ENCODE results near the gene KLHL40. TPM values are rescaled to one million over a fixed set of nuclear protein-coding genes. Genes with fewer than 3 reads are reported as not detected.

KLHL40 gene
- total and polyA plus RNA-seq, 2 donors (not counting 3 experiments of a cell fraction or from before 2014, with no cell fraction given) = not detected

DNA sequence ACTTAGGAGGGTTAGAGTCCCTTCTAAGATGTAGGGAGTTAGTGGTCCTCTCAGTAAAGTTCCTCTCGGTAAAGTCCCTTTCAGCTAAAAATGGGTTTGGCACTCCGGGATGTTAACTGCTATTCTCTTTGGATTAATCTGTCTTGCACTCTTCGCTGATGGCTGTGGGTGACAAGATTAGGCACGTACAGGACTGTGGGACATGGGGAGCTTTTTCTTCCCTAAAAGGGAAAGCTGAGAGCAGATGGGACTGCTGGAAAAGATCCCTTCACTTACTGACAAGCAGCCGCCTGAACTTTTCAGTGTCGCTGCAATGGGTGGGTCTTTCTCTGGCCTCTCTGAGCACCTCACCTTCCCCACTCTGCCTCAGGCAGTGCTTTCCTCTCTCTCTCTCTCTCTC lies 33.7 kb downstream of the KLHL40 start:
- no peak for TF ChIP-seq EZH2 (IDR thresholded peaks at IDR 0.05; ENCODE audit: borderline replicate concordance, low read depth, low read length, severe bottlenecking)
- CTCF ChIA-PET = no interaction called here

DNA sequence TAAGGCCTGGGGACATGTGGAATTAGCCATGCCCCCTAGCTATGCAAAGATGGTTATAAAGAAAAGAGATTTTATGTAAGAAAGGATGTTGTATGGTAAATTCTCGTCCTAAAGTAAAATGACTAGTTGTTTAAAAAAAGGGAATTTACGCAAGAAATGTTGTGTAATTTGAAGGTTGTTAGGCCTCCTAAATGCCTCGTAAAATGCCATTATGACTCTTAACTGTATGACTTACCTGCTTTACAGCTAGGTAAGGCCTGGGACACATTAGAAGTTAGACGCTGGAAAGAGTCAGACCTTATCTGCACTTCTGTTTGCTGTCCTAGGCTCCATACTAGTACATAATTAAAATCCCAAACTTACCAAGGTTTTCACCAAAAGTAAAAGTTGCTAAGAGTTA lies 34.8 kb downstream of the KLHL40 start:
- no peaks in the 10 kb centered on the region for H3K36me3 ChIP-seq (ENCODE audit: control insufficient read depth in 2 of 2, extremely low read depth in 1 of 2, insufficient read depth in 2 of 2, low read length in 2 of 2)
- no peaks in the 10 kb centered on the region for H3K4me1 ChIP-seq (ENCODE audit: control insufficient read depth, extremely low read depth, insufficient read depth, low read length)
- H3K4me3 ChIP-seq (replicated peaks in 1 of 3; ENCODE audit: insufficient read depth in 1 of 3, low read depth in 1 of 3, low read length in 3 of 3) = no peak overlapping the region
- no peak overlapping the region for H3K27ac ChIP-seq (ENCODE audit: insufficient read depth, low read depth, low read length)
- H4K20me1 ChIP-seq (replicated peaks; ENCODE audit: control insufficient read depth, extremely low read depth, insufficient read depth, low read length) = no peaks in the 10 kb centered on the region
- ChIA-PET POLR2A (no interaction called here), CTCF (interaction anchor here (0.6 kb wide), 1 partner anchor 24 kb away, joined by 3 read pairs; no protein-coding TSS in a partner anchor)
- dilution Hi-C loops (cut with MboI; ENCODE audit: extremely low pct_ligation_motif_present, low sequenced_read_pairs) (no loop called here), intact Hi-C loops (cut with micrococcal nuclease) (no loop called here)
- H3K27me3 ChIP-seq (ENCODE audit: control insufficient read depth in 2 of 2, insufficient read depth in 2 of 2, low read length in 2 of 2) = peaks cover 3 to 17% of the 10 kb centered on the region in 2 experiments
- no peaks in the 10 kb centered on the region for H3K9me3 ChIP-seq (replicated peaks; ENCODE audit: control insufficient read depth, insufficient read depth, low read length)
- H3K79me2 ChIP-seq (ENCODE audit: control insufficient read depth, insufficient read depth, low read length) = no peaks in the 10 kb centered on the region
- H3K9ac ChIP-seq (replicated peaks; ENCODE audit: extremely low read depth, insufficient read depth, low read length) = no peak overlapping the region
- H3K9me1 ChIP-seq (replicated peaks; ENCODE audit: control insufficient read depth, extremely low read depth, insufficient read depth, low read length) = no peaks in the 10 kb centered on the region
- FAIRE-seq (no peak), DNase-seq (ENCODE audit: low read depth, low spot score) (no peak)
- no TSS peak for BruUV-seq (replicated peaks)
- no peak for TF ChIP-seq FOS (IDR thresholded peaks at IDR 0.05; ENCODE audit: borderline replicate concordance, insufficient read depth, low read length)
- no peak for TF ChIP-seq MYC (IDR thresholded peaks at IDR 0.05; ENCODE audit: low read depth, low read length)
- TF ChIP-seq EZH2 (IDR thresholded peaks at IDR 0.05; ENCODE audit: borderline replicate concordance, low read depth, low read length, severe bottlenecking) = no peak
- no peak for TF ChIP-seq POLR2AphosphoS5 (IDR thresholded peaks at IDR 0.05; ENCODE audit: insufficient read depth, low read depth, low read length)
- no peak for TF ChIP-seq POLR2A (IDR thresholded peaks at IDR 0.05; ENCODE audit: low read depth, low read length)
- no peak for TF ChIP-seq GATA2 (IDR thresholded peaks at IDR 0.05; ENCODE audit: insufficient read depth, insufficient read length, low read depth, low read length)
- TF ChIP-seq, protein P1, sequence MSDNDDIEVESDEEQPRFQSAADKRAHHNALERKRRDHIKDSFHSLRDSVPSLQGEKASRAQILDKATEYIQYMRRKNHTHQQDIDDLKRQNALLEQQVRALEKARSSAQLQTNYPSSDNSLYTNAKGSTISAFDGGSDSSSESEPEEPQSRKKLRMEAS (IDR thresholded peaks at IDR 0.05; ENCODE audit: insufficient read depth, insufficient read length) = no peak
- TF ChIP-seq JUN (IDR thresholded peaks at IDR 0.05; ENCODE audit: borderline replicate concordance, insufficient read depth, insufficient read length, low read depth) = no peak
- TF ChIP-seq, protein P2, sequence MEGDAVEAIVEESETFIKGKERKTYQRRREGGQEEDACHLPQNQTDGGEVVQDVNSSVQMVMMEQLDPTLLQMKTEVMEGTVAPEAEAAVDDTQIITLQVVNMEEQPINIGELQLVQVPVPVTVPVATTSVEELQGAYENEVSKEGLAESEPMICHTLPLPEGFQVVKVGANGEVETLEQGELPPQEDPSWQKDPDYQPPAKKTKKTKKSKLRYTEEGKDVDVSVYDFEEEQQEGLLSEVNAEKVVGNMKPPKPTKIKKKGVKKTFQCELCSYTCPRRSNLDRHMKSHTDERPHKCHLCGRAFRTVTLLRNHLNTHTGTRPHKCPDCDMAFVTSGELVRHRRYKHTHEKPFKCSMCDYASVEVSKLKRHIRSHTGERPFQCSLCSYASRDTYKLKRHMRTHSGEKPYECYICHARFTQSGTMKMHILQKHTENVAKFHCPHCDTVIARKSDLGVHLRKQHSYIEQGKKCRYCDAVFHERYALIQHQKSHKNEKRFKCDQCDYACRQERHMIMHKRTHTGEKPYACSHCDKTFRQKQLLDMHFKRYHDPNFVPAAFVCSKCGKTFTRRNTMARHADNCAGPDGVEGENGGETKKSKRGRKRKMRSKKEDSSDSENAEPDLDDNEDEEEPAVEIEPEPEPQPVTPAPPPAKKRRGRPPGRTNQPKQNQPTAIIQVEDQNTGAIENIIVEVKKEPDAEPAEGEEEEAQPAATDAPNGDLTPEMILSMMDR (IDR thresholded peaks at IDR 0.05; ENCODE audit: extremely low read depth in 1 of 2, insufficient read depth in 1 of 2, low read depth in 1 of 2, low read length in 2 of 2) = no peak
- no peak overlapping the region for H3K4me2 ChIP-seq (ENCODE audit: insufficient read depth, low read length)
- no peak overlapping the region for H2AFZ ChIP-seq (ENCODE audit: low read depth, low read length)

More for the DNA sequence above, 33.7 kb downstream of the KLHL40 start:
- Histone ChIP-seq H4K20me1 (replicated peaks; ENCODE audit: control insufficient read depth, extremely low read depth, insufficient read depth, low read length) (no peaks in the 10 kb centered on the region), H3K79me2 (ENCODE audit: control insufficient read depth, insufficient read depth, low read length) (no peaks in the 10 kb centered on the region), H3K4me1 (ENCODE audit: control insufficient read depth, extremely low read depth, insufficient read depth, low read length) (no peaks in the 10 kb centered on the region), H3K4me3 (replicated peaks in 1 of 3; ENCODE audit: insufficient read depth in 1 of 3, low read depth in 1 of 3, low read length in 3 of 3) (no peak overlapping the region), H3K27me3 (ENCODE audit: control insufficient read depth in 2 of 2, insufficient read depth in 2 of 2, low read length in 2 of 2) (peaks cover 2 to 13% of the 10 kb centered on the region in 2 experiments), H3K36me3 (ENCODE audit: control insufficient read depth in 2 of 2, extremely low read depth in 1 of 2, insufficient read depth in 2 of 2, low read length in 2 of 2) (no peaks in the 10 kb centered on the region), H3K9ac (replicated peaks; ENCODE audit: extremely low read depth, insufficient read depth, low read length) (no peak overlapping the region), H3K4me2 (ENCODE audit: insufficient read depth, low read length) (no peak overlapping the region), H2AFZ (ENCODE audit: low read depth, low read length) (no peak overlapping the region), H3K9me3 (replicated peaks; ENCODE audit: control insufficient read depth, insufficient read depth, low read length) (no peaks in the 10 kb centered on the region), H3K27ac (ENCODE audit: insufficient read depth, low read depth, low read length) (no peak overlapping the region), H3K9me1 (replicated peaks; ENCODE audit: control insufficient read depth, extremely low read depth, insufficient read depth, low read length) (no peaks in the 10 kb centered on the region)
- DNase-seq (ENCODE audit: low read depth, low spot score) (no peak), FAIRE-seq (no peak)
- dilution Hi-C loops (cut with MboI; ENCODE audit: extremely low pct_ligation_motif_present, low sequenced_read_pairs) (no loop called here), intact Hi-C loops (cut with micrococcal nuclease) (no loop called here)
- POLR2A ChIA-PET = no interaction called here
- BruUV-seq (replicated peaks) = no TSS peak
